ENCODE results near the gene ISG20L2. TPM values are rescaled to one million over a fixed set of nuclear protein-coding genes. Genes with fewer than 3 reads are reported as not detected.

The ISG20L2 gene
- total RNA-seq, 1 experiment from 2014 or later, result 41.7 TPM

DNA sequence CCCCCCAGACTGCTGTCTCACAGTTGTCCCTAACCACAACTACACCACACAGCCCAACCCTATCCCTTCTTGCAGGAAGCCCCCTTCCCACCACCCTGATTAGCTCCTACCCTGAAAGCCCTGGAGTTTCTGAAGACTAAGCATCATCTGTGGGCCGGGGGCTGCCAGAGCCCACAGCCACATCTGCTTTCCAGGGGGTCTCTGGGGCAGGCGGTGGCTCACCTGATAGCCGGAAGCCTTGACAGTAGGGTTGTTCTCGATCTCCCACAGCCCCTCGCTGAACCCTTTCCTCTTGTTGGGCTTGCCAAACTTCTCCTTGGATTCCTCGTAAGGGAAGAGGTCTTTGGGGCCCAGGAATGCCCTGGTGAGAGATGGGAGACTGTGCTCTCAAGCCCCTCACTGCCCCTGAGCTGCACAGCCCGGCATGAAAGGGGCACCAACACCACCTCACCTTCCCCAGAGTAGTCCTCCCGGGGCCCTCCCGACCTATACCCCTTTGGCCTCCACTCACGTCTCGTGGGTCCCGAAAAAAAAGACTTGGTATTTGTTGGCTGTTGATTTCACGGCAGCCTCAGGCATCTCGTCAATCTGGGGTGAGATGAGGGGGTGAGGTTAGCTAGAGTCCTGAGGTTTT, 16.3 kb upstream of the ISG20L2 start:
- no peaks in the 10 kb centered on the region for H3K9me3 ChIP-seq (ENCODE audit: control insufficient read depth in 1 of 2, insufficient read depth in 1 of 2, low read depth in 1 of 2, low read length in 2 of 2)
- no peaks in the 10 kb centered on the region for H3K27me3 ChIP-seq (ENCODE audit: insufficient read depth, low read length)
- ChIA-PET CTCF (interaction anchor here (0.7 kb wide), 1 partner anchor 145 kb away, joined by 3 read pairs; no protein-coding TSS in a partner anchor), POLR2A (interaction anchor here (0.7 kb wide), 1 partner anchor 16 kb away, joined by 7 read pairs; the partner anchor contains the start of gene ISG20L2), RAD21 (ENCODE audit: low non-redundant PET in 1 of 2, low total read pairs in 2 of 2, uncharacterized antibody in 2 of 2, unreplicated experiment in 2 of 2) (no interaction called here)
- DNase-seq (ENCODE audit: low read depth, low spot score), result no peak
- H3K36me3 ChIP-seq (ENCODE audit: control insufficient read depth in 1 of 2, insufficient read depth in 2 of 2, low read length in 2 of 2), result peaks cover 16 to 21% of the 10 kb centered on the region in 2 experiments; a peak in 2 of 4 replicates
- no peak overlapping the region for H3K4me3 ChIP-seq (replicated peaks in 1 of 2; ENCODE audit: low read depth in 1 of 2, low read length in 2 of 2)
- no peaks in the 10 kb centered on the region for H3K9me2 ChIP-seq (ENCODE audit: insufficient read depth)
- no peaks in the 10 kb centered on the region for H4K20me1 ChIP-seq (ENCODE audit: insufficient read depth)
- H3K27ac ChIP-seq (ENCODE audit: low read depth, low read length), result peak overlapping the region; percentile 99
- ATAC-seq, result no peak
- 0 out of 2 replicates have a peak overlapping the region, but pooled peaks have one; percentile 94 for H3K9ac ChIP-seq (ENCODE audit: low read length)
- H2AFZ ChIP-seq (ENCODE audit: low read depth, low read length, poor library complexity, severe bottlenecking), result no peak overlapping the region
- intact Hi-C loops (cut with micrococcal nuclease), result loop anchor here (10.0 kb wide), 1 partner anchor 240 kb away; the partner anchor contains the start of gene MEF2D
- H3K79me2 ChIP-seq (ENCODE audit: insufficient read depth, low read length), result peaks cover 77% of the 10 kb centered on the region
- TF ChIP-seq, protein P1, sequence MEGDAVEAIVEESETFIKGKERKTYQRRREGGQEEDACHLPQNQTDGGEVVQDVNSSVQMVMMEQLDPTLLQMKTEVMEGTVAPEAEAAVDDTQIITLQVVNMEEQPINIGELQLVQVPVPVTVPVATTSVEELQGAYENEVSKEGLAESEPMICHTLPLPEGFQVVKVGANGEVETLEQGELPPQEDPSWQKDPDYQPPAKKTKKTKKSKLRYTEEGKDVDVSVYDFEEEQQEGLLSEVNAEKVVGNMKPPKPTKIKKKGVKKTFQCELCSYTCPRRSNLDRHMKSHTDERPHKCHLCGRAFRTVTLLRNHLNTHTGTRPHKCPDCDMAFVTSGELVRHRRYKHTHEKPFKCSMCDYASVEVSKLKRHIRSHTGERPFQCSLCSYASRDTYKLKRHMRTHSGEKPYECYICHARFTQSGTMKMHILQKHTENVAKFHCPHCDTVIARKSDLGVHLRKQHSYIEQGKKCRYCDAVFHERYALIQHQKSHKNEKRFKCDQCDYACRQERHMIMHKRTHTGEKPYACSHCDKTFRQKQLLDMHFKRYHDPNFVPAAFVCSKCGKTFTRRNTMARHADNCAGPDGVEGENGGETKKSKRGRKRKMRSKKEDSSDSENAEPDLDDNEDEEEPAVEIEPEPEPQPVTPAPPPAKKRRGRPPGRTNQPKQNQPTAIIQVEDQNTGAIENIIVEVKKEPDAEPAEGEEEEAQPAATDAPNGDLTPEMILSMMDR (IDR thresholded peaks at IDR 0.05 in 2 of 3, conservative IDR thresholded peaks at IDR 0.05 in 1 of 3; ENCODE audit: borderline replicate concordance in 1 of 3, insufficient read depth in 1 of 3, low read depth in 2 of 3, low read length in 2 of 3), result no peak
- TF ChIP-seq ELF1 (IDR thresholded peaks at IDR 0.05; ENCODE audit: borderline replicate concordance, low read depth), result no peak
- TF ChIP-seq JUND (IDR thresholded peaks at IDR 0.05), result no peak
- TF ChIP-seq SIN3A (IDR thresholded peaks at IDR 0.05; ENCODE audit: low read depth), result no peak
- TF ChIP-seq, protein P2, sequence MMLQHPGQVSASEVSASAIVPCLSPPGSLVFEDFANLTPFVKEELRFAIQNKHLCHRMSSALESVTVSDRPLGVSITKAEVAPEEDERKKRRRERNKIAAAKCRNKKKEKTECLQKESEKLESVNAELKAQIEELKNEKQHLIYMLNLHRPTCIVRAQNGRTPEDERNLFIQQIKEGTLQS (IDR thresholded peaks at IDR 0.05), result no peak
- TF ChIP-seq CEBPB (IDR thresholded peaks at IDR 0.05; ENCODE audit: low read depth), result no peak
- no peak for TF ChIP-seq SRF (IDR thresholded peaks at IDR 0.05; ENCODE audit: low read depth)
- TF ChIP-seq, protein P3, sequence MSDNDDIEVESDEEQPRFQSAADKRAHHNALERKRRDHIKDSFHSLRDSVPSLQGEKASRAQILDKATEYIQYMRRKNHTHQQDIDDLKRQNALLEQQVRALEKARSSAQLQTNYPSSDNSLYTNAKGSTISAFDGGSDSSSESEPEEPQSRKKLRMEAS (IDR thresholded peaks at IDR 0.05), result no peak
- TF ChIP-seq EZH2phosphoT487 (IDR thresholded peaks at IDR 0.05; ENCODE audit: borderline replicate concordance), result no peak
- no peak for TF ChIP-seq EZH2 (IDR thresholded peaks at IDR 0.05)
- TF ChIP-seq ZFX (IDR thresholded peaks at IDR 0.05), result no peak
- TF ChIP-seq FOSL1 (IDR thresholded peaks at IDR 0.05; ENCODE audit: low read depth), result no peak
- TF ChIP-seq, protein P4, sequence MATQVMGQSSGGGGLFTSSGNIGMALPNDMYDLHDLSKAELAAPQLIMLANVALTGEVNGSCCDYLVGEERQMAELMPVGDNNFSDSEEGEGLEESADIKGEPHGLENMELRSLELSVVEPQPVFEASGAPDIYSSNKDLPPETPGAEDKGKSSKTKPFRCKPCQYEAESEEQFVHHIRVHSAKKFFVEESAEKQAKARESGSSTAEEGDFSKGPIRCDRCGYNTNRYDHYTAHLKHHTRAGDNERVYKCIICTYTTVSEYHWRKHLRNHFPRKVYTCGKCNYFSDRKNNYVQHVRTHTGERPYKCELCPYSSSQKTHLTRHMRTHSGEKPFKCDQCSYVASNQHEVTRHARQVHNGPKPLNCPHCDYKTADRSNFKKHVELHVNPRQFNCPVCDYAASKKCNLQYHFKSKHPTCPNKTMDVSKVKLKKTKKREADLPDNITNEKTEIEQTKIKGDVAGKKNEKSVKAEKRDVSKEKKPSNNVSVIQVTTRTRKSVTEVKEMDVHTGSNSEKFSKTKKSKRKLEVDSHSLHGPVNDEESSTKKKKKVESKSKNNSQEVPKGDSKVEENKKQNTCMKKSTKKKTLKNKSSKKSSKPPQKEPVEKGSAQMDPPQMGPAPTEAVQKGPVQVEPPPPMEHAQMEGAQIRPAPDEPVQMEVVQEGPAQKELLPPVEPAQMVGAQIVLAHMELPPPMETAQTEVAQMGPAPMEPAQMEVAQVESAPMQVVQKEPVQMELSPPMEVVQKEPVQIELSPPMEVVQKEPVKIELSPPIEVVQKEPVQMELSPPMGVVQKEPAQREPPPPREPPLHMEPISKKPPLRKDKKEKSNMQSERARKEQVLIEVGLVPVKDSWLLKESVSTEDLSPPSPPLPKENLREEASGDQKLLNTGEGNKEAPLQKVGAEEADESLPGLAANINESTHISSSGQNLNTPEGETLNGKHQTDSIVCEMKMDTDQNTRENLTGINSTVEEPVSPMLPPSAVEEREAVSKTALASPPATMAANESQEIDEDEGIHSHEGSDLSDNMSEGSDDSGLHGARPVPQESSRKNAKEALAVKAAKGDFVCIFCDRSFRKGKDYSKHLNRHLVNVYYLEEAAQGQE (IDR thresholded peaks at IDR 0.05; ENCODE audit: low read depth), result no peak
- no peak for TF ChIP-seq YY1 (IDR thresholded peaks at IDR 0.05; ENCODE audit: extremely low read depth, insufficient replicate concordance, low read depth, low read length)
- H3K4me2 ChIP-seq (ENCODE audit: low read length), result no peak overlapping the region
- no TSS peak for BruUV-seq (replicated peaks)
- H3K4me1 ChIP-seq (ENCODE audit: control insufficient read depth in 1 of 2, insufficient read depth in 2 of 2, low read length in 2 of 2), result peaks cover 35 to 67% of the 10 kb centered on the region in 2 experiments

All from HCT116 (cell line).